ENCODE data around the gene TMEM233. TPM values are rescaled to one million over a fixed set of nuclear protein-coding genes. Genes with fewer than 3 reads are reported as not detected.

TMEM233 gene
- total and polyA plus RNA-seq, 12 donors = 0.17 to 1.0 (median 0.53) TPM; not detected in 2

DNA sequence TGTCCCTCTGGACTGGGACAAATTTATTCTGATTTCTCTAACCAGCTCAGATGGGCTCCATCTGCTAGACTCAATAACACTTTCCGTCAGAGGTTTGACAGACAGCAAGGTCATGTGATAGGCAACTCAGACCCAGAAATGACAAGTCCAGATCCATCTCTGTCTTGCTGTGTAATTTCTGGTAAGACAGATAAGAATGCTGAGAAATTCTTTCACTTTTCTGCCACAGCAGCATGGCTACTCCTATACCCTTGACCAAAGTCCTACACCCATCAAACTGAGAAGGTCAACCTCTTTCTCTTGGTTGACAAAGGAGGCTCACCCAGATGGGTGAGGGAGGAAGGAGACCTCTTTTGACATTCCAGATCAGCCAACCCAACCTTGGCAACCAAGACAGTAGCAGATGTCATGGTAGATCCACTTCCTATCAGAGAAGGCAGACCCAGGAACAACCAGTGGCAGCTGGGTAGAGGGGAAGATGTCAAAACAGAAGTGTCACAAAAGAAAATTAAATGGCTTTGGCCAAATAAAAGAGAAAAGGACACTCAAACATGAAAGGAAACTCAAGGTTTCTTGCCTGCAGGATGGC is 37.5 kb downstream of the TMEM233 start:
- 42 to 89% (median 56%) methylated on average over 1 of the region's 1 CpG for WGBS, 4 donors
- no peaks in the 10 kb centered on the region for H3K36me3 ChIP-seq (replicated peaks in 1 of 2)
- TF ChIP-seq POLR2A (IDR thresholded peaks at IDR 0.05) (no peak), CTCF (IDR thresholded peaks at IDR 0.05) (no peak)
- H3K27me3 ChIP-seq = peaks cover 4% of the 10 kb centered on the region
- H3K4me3 ChIP-seq = no peak overlapping the region
- intact Hi-C loops (cut with DNase I) = no loop called here
- H3K27ac ChIP-seq = no peak overlapping the region
- DNase-seq = no peak
- H3K4me1 ChIP-seq (replicated peaks in 1 of 2) = peaks cover 5 to 8% of the 10 kb centered on the region in 2 donors
- H3K9me3 ChIP-seq (replicated peaks in 1 of 3) = no peaks in the 10 kb centered on the region

DNA sequence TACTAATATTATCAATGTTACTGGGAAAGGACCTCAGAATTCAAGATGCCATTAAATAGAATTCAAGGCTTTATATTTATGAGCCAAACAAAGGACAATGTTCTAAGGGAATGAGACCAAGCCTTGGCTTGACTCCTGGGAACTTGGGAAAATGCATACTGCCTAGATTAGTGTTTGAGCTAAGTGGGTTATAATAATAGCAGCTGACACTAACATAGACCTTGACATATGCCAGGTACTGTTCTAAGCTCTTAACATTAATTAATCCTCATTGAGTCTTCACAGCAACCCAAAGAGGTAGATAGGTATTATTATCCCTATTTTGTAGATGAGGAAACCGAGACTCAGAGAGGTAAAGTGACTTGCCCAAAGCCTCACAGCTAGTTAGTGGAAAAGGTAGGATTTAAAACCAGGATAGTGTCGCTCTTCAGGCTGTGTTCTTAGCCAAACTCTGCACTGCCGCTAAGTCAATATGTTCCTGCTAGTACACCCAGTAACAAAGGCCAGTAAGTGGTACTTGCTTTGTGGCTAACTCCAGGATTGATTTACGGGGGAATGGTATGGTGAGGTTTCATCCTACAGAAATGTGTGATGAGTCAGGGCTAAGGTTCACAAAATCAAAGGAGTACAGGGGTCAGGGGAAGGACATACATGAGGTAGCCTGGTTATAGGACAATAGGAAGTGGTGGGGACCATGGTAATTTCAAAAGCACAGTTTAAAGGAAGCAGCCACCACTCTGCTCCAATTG is 38.5 kb downstream of the TMEM233 start:
- 89 to 94% (median 91%) methylated on average over 4 of the region's 4 CpGs for WGBS, 4 donors
- no peak for TF ChIP-seq CTCF (IDR thresholded peaks at IDR 0.05)
- no peak for TF ChIP-seq POLR2A (IDR thresholded peaks at IDR 0.05)
- no peaks in the 10 kb centered on the region for H3K36me3 ChIP-seq (replicated peaks in 1 of 2)
- no peak overlapping the region for H3K27ac ChIP-seq
- intact Hi-C loops (cut with DNase I) = no loop called here
- peaks cover 1 to 2% of the 10 kb centered on the region in 2 donors for H3K4me1 ChIP-seq (replicated peaks in 1 of 2)
- no peaks in the 10 kb centered on the region for H3K9me3 ChIP-seq (replicated peaks in 1 of 3)
- peaks cover 4% of the 10 kb centered on the region for H3K27me3 ChIP-seq
- H3K4me3 ChIP-seq = no peak overlapping the region
- DNase-seq = no peak

DNA sequence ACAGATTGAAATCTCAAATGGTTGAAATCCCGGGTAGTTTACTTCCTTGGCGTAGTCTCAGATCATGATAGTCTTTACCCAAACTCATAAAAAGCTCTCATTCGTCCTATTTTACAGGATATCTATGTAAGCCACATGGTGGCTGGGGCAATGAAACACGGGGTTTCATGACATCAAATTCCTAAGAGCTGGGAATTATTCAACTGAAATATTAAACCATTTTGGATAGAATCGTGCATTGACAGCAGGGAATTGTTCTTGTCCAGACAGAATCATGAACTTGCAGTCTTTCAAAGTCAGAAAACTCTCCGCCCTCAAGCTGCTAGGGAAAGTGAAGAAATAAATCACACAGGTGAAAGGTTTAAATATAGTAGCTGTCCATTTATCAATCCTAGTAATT is 41.2 kb downstream of the TMEM233 start:
- no peak for DNase-seq
- peaks cover 4% of the 10 kb centered on the region for H3K27me3 ChIP-seq
- no peak overlapping the region for H3K4me3 ChIP-seq
- H3K9me3 ChIP-seq (replicated peaks in 1 of 3) = no peaks in the 10 kb centered on the region
- 28 to 48% (median 42%) methylated on average over 6 of the region's 6 CpGs for WGBS, 4 donors
- H3K36me3 ChIP-seq (replicated peaks in 1 of 2) = no peaks in the 10 kb centered on the region
- no peaks in the 10 kb centered on the region for H3K4me1 ChIP-seq (replicated peaks in 1 of 2)
- H3K27ac ChIP-seq = no peak overlapping the region
- intact Hi-C loops (cut with DNase I) = no loop called here
- TF ChIP-seq CTCF (IDR thresholded peaks at IDR 0.05) (no peak), POLR2A (IDR thresholded peaks at IDR 0.05) (no peak)

GRCh38 chr12:119642986-119643385 is 49.4 kb downstream of the TMEM233 start:
- DNase-seq = no peak
- H3K36me3 ChIP-seq (replicated peaks in 1 of 2) = no peaks in the 10 kb centered on the region
- no peaks in the 10 kb centered on the region for H3K9me3 ChIP-seq (replicated peaks in 1 of 3)
- no peaks in the 10 kb centered on the region for H3K27me3 ChIP-seq
- WGBS, 4 donors = 65 to 71% (median 66%) methylated on average over 4 of the region's 4 CpGs
- no peaks in the 10 kb centered on the region for H3K4me1 ChIP-seq (replicated peaks in 1 of 2)
- TF ChIP-seq CTCF (IDR thresholded peaks at IDR 0.05) (peak in 2 of 6 experiments; percentile 5 to 11), POLR2A (IDR thresholded peaks at IDR 0.05) (no peak)
- no peak overlapping the region for H3K27ac ChIP-seq
- no peak overlapping the region for H3K4me3 ChIP-seq
- intact Hi-C loops (cut with DNase I) = loop anchor here in 1 of 2 donors (10.0 kb wide), 1 partner anchor 198 kb away; no protein-coding TSS in a partner anchor

Measured in adrenal gland (tissue), 12 donors.